Activated naive CD4-positive, alpha-beta T cell (primary cell): ENCODE measurements around the gene ADAMTSL4.

ENCODE experiments used
- DNase-seq, 4 experiments: peaks; one replicate each; lab custom pipeline; 2025; lab: John Stamatoyannopoulos, UW

Gene ADAMTSL4

DNA sequence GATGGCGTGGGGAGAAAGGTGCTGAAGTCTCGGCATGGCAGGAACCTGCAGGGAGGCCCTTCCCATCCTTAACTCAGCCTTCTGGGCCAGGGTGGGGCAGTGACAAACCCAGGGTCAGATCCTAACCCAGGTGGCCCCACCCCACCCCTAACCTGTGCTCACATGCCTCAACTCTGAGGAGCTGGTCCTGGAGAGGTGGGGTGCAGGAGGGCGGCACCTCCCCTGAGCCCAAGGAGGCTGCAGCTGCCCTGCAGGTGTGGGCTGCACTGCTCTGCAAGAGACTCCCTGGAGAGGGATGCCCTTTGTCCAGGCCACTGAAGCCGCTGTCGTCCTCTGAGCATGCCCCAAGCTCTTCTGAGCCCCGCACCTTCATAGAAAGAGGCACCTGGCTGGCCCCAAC, 15.2 kb upstream of the ADAMTSL4 start:
- DNase-seq = no peak

DNA sequence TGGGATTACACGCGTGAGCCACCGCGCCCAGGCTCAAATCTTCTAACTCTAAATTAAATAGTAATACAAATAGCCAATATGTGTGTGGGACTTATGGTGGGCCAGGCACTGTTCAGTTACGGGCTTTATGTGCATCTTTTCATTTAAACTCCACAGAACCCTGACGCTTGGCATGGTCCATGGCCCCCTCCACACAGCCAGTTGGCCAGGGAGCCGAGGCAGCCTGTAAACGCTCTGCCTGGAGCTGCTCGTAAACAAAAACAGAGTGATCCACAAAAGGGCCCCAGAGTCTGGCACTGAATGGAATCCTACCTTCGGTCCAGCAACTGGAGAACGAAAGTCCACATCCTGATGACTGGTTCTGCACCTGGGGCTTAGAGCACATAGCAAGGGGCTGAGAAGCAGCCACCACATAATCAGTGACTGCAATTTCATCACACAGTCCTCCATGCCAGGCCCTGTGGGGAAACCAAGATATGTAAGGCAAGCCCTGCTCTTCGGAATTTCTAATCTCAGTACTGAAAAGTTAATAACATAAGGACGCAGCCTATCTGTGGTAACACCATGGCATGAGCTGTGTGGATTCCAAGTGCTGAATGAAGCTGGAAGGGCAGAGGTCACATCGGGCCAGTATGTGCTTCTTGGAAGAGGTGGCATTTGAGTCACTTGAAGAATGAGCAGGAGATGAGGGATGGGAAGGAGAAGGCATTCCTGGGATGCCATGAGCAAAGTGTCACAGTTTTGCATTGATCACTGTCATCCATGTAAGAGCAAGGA, 13.5 kb upstream of the ADAMTSL4 start:
- DNase-seq = no peak

DNA sequence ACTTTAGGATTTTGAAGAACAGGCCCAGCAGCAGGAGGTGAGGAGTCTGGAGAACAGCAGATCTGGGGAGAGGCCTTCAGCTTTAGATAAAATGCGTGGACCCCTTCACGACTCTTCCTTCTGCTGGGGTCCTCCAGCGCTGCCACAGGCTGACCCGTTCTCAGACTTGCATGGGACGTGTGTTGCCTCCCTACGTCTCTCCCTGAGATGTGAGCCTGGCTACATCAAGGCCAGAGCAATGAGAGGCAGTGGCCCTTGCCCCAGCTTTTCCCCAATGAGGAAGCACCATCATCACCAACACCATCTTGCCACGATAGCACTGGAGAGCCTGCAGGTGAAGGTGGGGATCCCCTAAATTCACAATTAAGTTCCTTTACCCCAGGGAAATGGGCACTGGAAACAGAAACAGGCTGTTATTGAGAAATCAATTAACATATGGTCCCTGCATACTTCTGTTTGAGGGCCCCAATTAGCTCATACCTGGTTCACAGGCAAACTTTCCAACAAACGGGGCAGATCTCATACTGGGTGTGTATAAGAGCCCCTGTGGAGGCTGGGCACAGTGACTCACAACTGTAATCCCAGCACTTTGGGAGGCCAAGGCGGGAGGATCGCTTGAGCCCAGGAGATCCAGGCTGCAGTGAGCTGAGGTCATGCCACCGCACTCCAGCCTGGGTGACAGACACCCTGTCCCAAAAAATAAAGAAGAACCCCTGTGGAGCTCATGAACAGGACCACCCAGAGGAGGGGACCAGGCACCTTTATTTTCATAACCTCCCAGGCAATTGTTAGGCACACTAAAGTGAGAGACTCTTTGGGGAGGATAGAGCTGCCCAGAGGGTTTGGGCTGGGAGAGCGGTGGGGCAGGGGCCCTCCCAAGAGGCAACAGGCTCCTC, 12.1 kb upstream of the ADAMTSL4 start:
- no peak for DNase-seq

DNA sequence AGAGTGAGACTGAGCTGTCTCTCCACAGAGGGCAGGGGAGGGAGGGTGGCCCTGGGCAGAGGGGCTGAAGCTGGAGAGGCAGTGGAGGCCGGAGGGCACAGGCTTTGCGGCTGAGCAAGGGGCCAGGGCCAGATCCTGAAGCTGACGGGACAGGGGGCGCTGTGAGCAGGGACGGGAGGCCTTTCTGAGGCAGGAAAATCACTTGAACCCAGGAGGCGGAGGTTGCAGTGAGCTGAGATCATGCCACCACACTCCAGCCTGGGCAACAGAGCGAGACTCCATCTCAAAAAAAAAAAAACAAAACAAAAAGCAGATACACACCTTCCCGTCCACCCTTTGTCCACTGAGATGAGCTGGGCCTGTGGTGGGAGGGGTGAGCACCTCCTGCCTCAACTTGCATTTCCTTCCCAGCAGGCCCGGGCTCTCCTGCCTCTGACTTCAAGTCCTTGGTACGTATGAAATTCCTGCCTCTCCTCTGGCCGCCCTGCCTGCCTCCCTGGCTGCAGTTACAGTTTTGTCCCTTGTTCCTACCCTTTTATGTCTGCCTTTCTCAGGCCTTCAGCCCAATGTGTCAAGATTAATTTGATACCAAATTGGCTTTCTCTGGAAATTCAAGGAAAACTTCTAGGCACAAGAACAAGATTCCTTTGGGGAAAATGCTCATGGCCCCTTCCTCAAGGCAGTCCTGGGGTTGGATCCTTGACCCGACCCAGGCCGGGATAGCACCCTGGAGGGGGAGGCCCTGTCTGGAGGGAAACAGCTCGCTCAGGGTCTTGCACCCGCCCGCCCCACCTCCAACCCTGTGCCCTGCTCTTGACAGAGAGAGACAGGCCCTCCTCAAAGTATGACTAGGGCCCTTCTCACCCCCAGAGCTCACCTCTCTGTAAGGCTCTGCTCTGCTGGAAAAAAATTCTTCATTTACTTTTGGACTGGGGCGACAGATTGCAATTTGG, 11.2 kb upstream of the ADAMTSL4 start:
- DNase-seq = no peak

DNA sequence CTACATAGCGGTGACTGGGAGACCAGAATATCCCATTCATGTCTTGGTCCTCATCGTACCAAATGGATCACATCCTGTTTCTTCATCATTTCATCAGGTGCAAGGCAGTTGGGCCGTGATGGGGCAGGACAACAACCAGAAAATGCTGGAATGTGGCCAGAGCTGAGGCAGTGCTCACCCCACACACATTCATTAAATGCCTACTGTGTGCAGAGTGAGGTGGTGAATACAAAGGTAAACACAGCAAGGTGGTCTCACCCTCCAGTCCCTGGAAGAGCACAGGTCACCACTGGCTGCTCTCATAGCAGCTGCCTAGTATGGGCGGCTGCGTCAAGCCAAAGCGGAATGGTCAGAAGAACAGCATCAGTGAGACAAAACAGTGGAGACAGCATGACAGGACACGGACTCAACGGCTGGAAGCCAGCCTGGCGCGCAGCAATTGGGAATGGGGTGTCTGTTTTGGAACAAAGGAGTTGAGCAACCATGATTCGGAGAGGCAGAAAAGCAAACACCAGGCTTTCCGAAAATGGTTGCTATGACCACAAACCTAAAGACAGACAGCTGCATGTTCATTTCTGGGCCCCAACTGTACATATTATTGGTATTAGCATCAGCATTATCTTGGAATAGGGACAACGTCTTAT, 5.6 kb upstream of the ADAMTSL4 start:
- DNase-seq = no peak

DNA sequence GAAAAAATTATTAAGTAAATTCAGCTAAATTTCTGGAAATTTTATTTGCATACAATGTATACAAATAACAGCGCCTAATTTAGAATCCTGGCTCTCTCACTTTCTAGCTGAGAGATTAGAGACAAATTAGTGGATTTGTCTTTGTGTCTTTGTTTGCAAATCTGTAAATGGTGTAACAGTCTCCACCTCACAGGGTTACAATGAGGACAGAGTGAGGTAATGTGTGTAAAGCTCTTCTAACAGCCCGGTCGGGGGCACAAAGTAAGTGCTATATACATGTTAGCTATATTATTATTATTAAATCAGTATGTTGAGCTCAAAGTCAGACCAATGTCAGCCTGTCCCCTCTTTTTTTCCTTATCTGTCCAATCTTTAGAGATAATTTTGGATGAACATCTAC, 5.0 kb upstream of the ADAMTSL4 start:
- DNase-seq = no peak

DNA sequence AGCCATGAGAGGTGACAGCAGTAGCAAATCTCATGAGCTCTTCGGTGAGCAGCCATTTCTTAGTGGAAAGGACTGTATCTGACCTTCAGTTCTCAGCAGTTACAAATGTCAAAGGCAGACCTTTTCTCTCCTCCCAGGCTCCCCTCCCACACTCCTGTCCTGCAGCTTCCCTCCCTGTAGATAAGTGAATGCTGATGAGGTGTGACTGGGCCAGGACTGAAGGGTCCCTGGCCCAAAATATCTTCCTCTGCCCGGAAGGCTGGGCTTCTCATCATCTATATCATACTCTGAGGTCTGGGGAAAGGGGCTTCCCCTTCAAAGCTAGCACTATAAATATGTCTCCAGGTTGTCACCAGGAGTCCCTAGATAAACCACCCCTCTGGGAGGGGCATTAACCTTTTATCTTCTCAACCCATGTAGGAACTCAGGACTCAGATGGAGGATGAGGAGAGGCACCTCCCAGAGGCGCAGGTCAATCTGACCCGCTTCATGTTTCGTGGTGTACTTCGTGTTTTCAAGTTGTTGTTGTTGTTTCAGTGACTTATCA, 3.6 kb upstream of the ADAMTSL4 start:
- no peak for DNase-seq

DNA sequence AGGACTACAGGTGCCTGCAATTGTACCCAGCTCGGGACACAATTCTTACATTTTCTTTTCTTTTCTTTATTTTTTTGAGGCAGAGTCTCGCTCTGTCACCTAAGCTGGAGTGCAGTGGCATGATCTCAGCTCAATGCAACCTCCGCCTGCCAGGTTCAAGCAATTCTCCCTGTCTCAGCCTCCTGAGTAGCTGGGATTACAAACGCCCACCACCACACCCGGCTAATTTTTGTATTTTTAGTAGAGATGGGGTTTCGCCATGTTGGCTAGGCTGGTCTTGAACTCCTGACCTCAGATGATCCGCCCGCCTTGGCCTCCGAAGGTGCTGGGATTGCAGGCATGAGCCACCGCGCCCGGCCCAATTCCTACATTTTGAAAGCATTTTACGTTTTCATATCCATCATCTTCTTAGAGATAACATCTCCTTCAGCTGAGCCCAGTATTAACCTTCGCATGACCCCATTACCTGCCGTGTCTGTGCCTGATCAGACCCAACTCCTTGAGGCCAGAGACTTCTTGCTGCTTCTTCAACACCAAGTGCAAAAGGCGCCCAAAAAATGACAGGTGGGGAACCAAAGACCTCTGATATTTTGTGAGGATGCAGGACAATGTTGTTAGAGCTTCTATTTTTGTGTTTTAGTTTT, 2.8 kb upstream of the ADAMTSL4 start:
- no peak for DNase-seq

DNA sequence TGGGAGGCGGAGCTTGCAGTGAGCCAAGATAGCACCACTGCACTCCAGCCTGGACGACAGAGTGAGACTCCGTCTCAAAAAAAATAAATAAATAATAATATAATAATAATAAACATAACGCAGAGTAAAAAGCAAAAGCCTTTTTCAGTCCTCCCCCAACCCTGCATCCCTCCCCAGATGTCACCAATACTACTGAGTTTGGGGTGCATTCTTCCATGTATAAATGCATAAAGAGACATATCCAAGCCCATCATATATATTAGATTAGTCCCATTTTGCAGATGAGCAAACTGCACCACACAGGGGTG, 930 bp upstream of the ADAMTSL4 start:
- no peak for DNase-seq

DNA sequence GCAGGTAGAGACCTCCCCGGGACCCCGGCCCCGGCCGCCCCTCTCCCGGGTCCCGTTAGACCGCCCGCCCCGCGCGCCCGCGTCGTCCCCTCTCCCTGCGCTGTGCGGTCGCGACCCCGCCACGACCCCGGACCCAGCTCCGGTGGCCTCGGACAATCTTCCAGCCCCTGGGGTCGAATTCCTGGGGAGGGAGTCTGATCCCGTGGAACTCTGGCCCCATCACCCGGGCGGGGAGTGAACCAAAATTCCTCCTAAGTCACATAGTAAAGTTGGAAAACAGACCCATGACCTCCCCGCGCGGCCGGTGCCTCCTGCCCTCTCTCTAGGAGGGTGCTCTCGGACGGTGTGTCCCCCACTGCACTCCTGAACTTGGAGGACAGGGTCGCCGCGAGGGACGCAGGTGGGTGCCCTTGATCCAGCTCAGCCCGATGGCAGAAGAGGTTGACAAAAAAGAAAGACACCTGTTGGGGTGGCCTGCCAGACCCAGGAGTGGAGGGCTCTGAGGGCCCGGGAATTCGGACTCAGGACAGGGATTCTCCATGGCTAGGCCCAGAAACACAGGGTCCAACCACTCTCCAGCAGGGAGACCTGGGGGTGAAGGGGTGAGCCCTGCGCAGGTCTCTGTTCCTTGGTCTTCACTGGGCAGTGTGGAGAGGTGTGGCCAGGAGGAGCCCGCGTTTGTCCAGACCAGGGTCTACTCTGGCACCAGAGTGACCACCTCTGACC, 451 bp downstream of the ADAMTSL4 start:
- no peak for DNase-seq

DNA sequence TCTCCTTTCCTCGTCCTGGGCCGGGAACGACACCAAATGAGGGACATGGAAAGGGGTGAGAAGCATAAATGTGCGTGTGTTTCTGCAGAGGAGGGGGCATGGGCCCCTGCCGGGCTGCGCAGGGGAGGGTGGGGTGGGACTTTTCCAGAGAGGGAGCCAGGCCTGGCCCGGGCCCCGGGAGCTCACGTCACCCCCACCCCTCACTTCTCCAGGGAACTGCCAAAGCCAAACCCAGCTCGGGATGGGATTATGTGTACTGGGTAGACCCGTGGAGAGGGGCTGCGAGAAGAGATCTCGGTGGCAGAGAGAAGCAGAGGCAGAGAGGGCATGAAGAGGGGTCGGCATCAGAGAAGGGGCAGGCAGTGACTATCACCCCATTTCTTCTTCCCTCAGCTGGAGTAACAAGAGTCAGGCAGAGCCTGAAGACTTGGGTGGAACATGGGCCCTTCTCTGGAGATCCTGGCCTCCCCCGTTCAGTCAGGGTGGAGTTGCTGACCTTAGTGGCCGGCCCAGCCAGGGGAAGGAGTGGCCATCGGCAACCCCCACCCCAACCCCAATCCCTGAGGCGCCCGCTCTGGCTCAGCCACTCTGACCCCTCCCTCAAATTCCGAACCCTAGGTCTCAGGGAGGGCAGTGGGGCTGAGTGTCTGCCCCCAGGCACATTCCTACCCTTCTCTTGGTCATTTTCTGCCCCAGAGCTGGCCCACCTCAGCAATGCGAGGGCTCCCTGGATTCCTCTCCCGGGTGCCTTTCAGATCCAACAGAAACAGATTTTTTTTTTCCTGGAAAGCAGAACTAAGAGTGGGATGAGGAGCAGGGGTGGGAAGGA, 1.2 kb downstream of the ADAMTSL4 start:
- no peak for DNase-seq

DNA sequence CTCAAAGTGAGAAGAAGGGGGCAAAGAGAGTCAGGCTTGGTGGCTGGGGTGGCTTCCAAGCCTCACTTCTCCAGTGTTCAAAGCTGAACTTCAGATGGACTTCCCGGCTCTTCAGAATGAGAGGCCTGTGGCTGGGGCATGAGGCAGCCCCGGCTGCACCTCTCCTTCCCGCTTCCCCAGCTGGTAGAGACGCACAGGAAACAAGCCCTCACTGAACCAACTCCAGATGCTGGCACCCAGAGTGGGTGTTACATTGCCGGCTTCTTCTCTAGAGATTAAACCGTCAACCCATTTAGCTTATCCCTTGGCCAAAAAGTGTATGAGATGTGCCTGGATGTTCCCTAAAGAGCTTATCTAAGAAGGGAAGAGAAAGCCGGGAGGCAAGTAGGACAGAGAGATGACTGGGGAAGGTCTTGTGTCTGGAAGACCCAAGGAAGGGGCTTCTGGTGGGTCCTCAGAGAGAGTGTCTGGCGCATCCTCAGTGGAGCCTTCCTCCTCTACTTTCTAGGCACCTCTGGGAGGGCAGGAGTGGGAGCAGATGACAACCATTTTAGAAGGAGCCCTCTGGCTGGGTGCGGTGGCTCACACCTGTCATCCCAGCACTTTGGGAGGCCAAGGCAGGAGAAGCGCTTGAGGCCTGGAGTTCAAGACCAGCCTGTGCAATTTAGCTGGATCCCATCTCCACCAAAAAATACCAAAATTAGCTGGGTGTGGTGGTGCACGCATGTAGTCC, 2.0 kb downstream of the ADAMTSL4 start:
- DNase-seq = peak in 1 of 4 experiments; percentile 13

DNA sequence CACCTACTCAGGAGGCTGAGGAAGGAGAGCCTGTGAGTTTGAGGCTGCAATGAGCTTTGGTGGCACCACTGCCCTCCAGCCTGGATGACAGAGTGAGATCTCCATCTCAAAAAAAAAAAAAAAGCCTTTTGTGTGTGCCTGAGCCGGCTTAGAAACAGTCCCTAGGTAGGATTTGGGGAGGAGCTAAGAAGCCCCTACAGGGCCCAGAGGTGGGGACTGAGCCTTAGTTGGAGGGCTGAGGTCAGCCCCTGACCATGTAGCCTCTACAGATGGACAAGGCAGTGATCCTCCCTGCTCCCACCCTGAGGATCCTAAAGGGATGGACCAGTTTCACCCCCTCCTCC, 2.5 kb downstream of the ADAMTSL4 start:
- DNase-seq = no peak

DNA sequence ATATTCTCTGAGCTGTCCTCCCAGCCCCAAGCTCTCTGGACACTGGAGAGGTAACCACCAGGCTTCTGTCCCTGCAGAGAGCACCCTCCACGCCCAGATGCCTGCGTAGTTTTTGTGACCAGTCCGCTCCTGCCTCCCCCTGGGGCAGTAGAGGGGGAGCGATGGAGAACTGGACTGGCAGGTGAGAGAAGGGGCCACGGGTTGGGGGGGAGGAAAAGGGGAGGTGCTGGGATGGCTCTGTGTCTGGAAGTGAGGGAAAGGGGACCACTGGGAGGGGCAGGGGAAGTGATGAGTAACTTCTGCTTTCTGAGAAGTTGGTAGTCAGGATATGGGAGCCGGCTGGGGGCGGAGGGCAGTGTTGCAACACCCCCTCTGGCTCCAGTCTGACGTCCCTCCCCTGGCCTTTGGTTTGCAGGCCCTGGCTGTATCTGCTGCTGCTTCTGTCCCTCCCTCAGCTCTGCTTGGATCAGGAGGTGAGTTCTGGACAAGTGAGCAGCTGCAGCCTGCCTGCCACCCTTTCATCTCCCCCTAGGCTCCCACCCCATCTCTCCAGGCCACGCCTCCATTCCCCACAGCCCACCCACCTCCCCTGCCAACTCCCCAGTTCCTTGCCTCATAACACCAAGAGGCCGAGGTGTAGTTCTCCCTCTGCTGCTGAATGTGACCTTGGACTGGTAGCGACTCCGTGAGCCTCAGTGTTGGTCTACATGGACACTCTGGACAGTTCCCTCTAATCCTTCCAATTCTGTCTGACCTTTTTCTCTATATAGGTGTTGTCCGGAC, 3.1 kb downstream of the ADAMTSL4 start:
- no peak for DNase-seq

DNA sequence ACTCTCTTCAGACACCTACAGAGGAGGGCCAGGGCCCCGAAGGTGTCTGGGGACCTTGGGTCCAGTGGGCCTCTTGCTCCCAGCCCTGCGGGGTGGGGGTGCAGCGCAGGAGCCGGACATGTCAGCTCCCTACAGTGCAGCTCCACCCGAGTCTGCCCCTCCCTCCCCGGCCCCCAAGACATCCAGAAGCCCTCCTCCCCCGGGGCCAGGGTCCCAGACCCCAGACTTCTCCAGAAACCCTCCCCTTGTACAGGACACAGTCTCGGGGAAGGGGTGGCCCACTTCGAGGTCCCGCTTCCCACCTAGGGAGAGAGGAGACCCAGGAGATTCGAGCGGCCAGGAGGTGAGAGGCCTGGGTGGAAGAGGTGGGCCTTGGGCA, 3.7 kb downstream of the ADAMTSL4 start:
- DNase-seq = no peak

DNA sequence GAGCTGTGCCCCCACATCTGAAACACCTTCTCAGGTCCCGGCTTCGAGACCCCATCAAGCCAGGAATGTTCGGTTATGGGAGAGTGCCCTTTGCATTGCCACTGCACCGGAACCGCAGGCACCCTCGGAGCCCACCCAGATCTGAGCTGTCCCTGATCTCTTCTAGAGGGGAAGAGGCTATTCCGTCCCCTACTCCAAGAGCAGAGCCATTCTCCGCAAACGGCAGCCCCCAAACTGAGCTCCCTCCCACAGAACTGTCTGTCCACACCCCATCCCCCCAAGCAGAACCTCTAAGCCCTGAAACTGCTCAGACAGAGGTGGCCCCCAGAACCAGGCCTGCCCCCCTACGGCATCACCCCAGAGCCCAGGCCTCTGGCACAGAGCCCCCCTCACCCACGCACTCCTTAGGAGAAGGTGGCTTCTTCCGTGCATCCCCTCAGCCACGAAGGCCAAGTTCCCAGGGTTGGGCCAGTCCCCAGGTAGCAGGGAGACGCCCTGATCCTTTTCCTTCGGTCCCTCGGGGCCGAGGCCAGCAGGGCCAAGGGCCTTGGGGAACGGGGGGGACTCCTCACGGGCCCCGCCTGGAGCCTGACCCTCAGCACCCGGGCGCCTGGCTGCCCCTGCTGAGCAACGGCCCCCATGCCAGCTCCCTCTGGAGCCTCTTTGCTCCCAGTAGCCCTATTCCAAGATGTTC, 4.3 kb downstream of the ADAMTSL4 start:
- no peak for DNase-seq

DNA sequence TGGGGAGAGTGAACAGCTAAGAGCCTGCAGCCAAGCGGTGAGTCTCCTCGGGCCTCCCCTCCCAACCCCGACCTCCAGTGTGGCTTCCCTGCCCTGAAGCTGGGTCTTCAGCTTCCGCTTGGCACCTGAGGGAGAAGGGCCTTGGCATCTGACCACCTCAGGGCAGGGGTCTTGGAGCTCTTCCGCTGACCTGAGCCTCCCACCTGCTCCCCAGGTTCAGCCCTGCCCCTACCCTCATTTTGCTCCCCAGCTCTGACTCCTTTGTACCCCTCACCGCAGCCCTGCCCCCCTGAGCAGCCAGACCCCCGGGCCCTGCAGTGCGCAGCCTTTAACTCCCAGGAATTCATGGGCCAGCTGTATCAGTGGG, 4.9 kb downstream of the ADAMTSL4 start:
- no peak for DNase-seq
